Measurements from ENCODE around the gene MPV17L.
"Not testable (repeated sequence)": the region's sequence is repeated elsewhere in the genome, so short reads cannot be mapped to it uniquely, and the experiment has no call there.

Gene MPV17L

DNA sequence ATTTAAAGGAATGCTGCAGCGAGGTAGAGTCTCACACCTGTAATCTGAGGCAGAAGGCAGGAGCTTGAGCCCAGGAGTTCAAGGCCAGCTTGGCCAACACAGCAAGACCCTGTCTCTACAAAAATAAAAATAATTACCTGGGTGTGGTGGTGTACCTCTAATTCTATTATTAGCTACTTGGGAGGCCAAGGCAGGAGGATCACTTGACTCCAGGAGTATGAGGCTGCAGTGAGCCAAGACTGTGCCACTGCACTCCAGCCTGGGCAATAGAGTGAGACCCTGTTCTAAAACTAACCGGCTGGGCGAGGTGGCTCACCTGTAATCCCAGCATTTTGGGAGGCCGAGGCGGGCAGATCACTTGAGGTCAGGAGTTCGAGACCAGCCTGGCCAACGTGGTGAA is 57.7 kb downstream of the MPV17L start:
- DNase-seq, result not testable (repeated sequence)

DNA sequence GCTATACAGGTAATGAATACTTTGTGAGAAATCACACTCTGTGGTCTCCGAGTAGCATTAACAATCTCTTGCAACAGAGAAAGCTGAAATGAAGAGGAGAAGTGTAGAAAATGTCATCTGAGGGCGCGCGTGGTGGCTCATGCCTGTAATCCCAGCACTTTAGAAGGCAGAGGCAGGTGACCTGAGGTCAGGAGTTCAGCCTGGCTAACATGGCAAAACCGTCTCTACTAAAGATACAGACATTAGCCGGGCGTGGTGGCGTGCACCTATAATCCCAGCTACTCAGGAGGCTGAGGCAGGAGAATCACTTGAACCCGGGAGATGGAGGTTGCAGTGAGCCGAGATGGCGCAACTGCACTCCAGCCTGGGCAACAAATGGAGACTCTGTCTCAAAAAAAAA is 59.4 kb downstream of the MPV17L start:
- not testable (repeated sequence) for DNase-seq

DNA sequence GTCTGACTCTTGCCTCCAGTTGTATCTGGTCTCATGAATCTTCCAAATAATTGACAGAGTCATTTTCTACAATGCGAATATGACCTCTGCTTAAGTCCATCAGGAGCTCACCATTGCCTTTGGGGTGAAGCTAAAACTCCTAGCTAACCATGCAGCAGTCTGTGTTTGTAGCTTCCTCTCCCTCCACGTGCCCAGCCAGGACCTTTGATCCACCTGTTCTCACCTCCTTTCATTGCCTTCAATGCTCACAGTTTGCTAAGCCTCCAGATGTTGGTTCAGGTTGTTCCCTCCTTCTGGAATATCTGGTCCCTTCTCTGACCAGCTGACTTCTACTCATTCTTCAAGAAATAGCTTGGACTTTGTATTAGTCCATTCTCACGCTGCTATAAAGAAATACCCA is 61.8 kb downstream of the MPV17L start:
- no peak for DNase-seq

DNA sequence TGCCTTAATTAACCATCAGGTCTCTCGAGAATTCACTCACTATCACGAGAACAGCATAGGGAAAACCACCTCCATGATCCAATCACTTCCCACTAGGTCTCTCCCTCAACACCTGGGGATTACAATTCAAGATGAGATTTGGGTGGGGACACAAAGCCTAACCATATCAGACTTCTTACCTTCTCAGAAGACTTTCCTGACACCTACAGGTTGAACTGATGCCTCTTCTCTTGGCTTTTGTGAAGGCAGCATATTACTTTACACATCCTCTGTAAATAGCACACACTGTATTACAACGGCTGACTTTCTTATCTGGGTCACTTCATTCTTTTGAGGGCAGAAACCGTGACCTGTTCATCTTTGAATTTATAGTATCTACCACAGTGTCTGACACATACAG is 62.4 kb downstream of the MPV17L start:
- DNase-seq, result no peak

DNA sequence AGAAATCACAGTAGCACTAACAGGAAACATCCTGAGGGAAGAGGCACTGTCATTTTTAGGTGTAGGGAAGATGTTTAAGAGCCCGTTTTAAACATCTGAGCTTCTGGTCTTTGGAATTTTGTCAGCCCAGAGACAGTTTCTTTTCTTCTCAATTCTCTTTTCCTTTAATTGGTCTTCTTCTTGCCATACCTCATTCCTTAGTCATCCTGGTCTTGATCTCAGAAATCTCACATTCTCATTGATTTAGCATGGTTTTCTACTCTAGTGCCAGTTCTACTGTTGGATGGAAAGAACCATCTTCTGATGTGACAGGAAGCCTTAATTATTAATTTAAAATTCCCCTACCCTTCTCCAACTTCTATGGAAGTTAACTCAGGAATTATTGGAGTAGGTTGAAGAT is 64.2 kb downstream of the MPV17L start:
- no peak for DNase-seq

DNA sequence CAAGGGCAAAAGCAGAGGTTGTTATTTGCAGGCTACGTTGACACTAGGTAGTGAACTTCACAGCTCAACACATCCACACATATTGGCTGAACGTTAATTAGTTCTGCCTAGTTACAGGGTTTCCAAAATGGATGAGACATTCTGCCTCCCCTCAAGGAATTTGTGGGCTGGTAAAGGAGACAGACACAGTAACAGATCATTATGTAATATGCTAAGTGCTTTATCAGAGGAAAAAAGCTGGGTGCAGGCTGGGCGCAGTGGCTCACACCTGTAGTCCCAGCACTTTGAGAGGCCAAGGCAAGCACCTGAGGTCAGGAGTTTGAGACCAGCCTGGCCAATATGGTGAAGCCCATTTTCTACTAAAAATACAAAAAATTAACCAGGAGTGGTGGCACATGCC is 65.0 kb downstream of the MPV17L start:
- no peak for DNase-seq

DNA sequence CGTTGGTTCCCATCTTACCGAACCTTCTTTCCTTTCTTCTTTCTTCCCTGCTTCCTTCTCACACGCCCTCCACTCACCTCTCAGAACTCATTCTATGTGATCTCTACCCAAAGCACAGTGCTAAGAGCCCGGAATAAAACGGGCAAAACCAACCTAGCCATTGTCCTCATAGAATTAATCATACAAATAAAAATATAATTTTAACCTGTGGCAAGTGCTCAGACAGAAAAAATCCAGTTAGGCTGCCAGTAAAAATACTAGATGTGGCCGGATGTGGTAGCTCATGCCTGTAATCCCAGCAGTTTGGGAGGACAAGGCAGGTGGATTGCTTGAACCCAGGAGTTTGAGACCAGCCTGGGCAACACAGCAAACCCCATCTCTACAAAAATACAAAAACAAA is 65.8 kb downstream of the MPV17L start:
- no peak for DNase-seq

Data from effector CD4-positive, alpha-beta T cell (primary cell).